Brain microvascular endothelial cell (primary cell): Measurements from ENCODE around the gene PKP3.

Experiments used
- DNase-seq: peaks from one replicate; pipeline ENCODE4 v3.0.0-alpha.2; 2020
- H3K27ac ChIP-seq: fragments of 250-450 bp; sonication (Bioruptor Pico); 2 replicates; pipeline ENCODE4 v1.5.1; 2020; ENCODE audit warnings: mild to moderate bottlenecking, moderate library complexity
- H3K27me3 ChIP-seq: fragments of 250-450 bp; sonication (Bioruptor Pico); replicated peaks from 2 replicates; pipeline ENCODE4 v1.5.1; 2020; ENCODE audit warnings: mild to moderate bottlenecking
- H3K36me3 ChIP-seq: fragments of 250-450 bp; sonication (Bioruptor Pico); replicated peaks from 2 replicates; pipeline ENCODE4 v1.5.1; 2020; ENCODE audit warnings: mild to moderate bottlenecking
- H3K4me3 ChIP-seq: 2 replicates; pipeline ENCODE4 v1.5.1; 2011; ENCODE audit warnings: low read depth, mild to moderate bottlenecking, control low read depth, low read length, moderate library complexity
- in situ Hi-C: cut with HindIII; loops from 2 replicates; pipeline ENCODE4 v1.10.0; 2017; ENCODE audit warnings: low sequenced_read_pairs, low pct_ligation_motif_present
- TF ChIP-seq, protein P1 (sequence below): IDR thresholded peaks from 2 replicates; pipeline ENCODE4 v1.5.1; 2011; ENCODE audit warnings: low read depth, mild to moderate bottlenecking, moderate library complexity, low read length, control low read depth, inconsistent platforms; ENCODE audit errors: missing control alignments

PKP3 gene

DNA sequence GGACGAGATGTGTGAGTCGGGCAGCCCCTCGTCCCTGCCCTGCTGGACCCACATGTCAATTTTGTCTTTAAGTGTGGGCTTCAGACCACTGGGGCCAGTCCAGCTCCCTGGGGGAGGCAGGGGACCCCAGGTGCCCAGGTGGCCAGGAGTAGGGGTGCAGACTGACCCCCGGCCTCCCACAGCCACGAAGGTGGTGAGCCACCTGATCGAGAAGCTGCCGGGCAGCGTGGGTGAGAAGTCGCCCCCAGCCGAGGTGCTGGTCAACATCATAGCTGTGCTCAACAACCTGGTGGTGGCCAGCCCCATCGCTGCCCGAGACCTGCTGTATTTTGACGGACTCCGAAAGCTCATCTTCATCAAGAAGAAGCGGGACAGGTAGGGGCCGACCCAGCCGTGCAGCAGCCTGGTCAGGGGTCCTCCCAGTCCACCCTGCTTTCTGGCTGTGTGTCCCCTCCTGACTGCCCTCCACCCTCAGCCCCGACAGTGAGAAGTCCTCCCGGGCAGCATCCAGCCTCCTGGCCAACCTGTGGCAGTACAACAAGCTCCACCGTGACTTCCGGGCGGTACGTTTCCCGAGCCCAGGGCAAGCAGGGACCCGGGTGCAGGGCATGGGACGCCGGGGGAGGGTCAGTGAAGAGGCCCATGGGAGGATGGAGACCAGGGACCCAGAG is 9.9 kb downstream of the PKP3 start:
- H3K4me3 ChIP-seq, result no peak overlapping the region
- no peaks in the 10 kb centered on the region for H3K36me3 ChIP-seq
- no peak overlapping the region for H3K27ac ChIP-seq
- TF ChIP-seq, protein P1, sequence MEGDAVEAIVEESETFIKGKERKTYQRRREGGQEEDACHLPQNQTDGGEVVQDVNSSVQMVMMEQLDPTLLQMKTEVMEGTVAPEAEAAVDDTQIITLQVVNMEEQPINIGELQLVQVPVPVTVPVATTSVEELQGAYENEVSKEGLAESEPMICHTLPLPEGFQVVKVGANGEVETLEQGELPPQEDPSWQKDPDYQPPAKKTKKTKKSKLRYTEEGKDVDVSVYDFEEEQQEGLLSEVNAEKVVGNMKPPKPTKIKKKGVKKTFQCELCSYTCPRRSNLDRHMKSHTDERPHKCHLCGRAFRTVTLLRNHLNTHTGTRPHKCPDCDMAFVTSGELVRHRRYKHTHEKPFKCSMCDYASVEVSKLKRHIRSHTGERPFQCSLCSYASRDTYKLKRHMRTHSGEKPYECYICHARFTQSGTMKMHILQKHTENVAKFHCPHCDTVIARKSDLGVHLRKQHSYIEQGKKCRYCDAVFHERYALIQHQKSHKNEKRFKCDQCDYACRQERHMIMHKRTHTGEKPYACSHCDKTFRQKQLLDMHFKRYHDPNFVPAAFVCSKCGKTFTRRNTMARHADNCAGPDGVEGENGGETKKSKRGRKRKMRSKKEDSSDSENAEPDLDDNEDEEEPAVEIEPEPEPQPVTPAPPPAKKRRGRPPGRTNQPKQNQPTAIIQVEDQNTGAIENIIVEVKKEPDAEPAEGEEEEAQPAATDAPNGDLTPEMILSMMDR, result no peak
- H3K27me3 ChIP-seq, result peaks cover 8% of the 10 kb centered on the region
- in situ Hi-C loops, result no loop called here
- no peak for DNase-seq

DNA sequence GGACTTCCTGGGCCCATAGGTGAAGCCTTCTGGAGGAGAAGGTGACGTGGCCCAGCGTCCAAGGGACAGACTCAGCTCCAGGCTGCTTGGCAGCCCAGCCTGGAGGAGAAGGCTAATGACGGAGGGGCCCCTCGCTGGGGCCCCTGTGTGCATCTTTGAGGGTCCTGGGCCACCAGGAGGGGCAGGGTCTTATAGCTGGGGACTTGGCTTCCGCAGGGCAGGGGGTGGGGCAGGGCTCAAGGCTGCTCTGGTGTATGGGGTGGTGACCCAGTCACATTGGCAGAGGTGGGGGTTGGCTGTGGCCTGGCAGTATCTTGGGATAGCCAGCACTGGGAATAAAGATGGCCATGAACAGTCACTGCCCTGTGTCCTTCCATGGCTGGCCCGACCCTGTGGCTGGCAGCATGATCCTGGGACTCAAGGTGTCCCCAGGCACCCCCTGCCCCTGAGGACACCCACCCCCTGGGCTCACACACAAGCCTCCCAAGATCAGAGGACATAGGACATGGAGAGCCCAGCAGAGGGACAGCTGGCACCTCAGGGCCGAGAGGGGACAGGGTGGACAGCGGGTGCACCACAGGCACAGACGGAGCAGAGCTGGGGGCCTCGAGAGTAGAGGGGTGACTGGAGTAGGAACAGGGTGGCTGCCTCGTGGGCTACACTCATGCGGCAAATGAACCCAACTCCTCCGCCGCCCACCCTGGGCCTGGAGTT is 10.7 kb downstream of the PKP3 start:
- in situ Hi-C loops, result no loop called here
- no peaks in the 10 kb centered on the region for H3K36me3 ChIP-seq
- no peak for DNase-seq
- TF ChIP-seq, protein P1, result no peak
- peaks cover 5% of the 10 kb centered on the region for H3K27me3 ChIP-seq
- H3K27ac ChIP-seq, result no peak overlapping the region
- H3K4me3 ChIP-seq, result no peak overlapping the region

DNA sequence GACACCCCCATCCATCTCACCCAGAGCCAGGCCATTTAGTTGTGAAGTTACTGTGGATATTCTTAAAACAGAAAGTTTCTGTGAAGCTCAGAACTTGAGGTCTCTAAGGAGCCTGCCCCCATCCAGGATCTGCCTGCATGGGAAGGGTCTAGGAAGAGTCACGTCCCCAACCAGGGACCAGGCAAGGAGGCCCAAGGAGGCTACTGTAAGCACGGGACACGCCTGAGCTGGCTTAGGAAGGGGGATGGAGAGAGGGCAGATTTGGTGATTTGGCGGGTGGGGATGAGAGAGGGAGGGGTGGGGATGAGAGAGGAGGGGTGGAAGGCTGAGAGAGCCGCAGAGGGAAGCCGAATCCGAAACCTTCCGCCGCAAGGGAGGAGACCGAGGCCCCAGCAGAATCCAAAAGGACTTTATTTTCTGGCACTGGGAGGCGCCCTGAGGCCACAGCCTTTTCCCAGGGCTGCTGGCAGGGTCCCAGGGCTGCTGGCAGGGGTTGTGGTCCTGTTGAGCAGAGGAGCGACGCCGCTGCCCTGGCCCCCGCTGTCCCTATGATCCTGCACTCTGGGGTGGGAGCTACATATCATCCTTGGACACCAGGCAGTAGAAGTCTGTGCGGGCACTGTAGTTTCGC is 11.4 kb downstream of the PKP3 start:
- DNase-seq, result no peak
- H3K4me3 ChIP-seq, result no peak overlapping the region
- no peaks in the 10 kb centered on the region for H3K36me3 ChIP-seq
- H3K27me3 ChIP-seq, result no peaks in the 10 kb centered on the region
- in situ Hi-C loops, result no loop called here
- TF ChIP-seq, protein P1, result peak; percentile 8
- no peak overlapping the region for H3K27ac ChIP-seq

DNA sequence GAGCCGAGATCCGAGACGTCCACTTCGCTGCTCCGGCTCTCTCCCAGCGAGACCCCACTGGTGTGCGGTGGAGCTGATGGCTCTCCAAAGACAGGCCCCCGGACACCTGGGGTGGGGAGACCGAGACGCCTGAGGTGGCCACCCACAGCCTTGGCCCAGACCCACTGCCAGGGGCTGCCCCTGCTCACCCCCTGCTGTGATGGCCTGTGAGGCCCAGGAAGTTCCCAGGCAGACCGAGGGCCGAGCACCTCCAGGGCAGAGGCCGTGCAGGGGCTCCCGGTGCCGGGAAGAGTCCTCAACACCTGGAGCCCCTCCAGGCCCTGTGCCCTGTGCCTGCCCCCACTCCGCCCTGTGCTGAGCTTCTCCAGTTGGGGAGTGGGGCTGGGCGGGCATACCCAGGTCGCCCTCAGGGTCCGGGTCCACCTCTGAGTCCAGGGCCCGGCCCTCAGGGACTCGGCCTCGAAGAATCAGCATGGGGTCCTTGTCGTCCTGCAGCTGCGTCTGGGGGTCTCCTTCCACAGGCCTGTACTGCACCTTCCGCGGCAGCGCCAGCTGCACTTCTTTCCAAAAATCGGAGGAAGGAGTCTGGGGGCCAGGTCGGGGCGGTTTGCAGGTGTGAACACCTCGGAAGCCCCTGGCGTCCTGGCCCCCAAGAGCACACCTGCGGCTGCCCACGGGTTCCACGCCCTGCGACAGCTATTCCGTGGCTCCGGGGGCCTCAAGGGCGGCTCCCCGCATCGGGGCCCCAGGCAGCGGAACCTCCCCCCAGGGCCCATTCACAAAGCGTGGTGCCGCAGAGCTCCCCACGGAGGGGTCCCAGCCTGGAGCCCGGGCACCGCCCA is 12.2 kb downstream of the PKP3 start:
- TF ChIP-seq, protein P1, result no peak
- Histone ChIP-seq H3K4me3 (peak overlapping the region; percentile 57), H3K27me3 (no peaks in the 10 kb centered on the region), H3K27ac (peak overlapping the region; percentile 21), H3K36me3 (no peaks in the 10 kb centered on the region)
- in situ Hi-C loops, result no loop called here
- no peak for DNase-seq

DNA sequence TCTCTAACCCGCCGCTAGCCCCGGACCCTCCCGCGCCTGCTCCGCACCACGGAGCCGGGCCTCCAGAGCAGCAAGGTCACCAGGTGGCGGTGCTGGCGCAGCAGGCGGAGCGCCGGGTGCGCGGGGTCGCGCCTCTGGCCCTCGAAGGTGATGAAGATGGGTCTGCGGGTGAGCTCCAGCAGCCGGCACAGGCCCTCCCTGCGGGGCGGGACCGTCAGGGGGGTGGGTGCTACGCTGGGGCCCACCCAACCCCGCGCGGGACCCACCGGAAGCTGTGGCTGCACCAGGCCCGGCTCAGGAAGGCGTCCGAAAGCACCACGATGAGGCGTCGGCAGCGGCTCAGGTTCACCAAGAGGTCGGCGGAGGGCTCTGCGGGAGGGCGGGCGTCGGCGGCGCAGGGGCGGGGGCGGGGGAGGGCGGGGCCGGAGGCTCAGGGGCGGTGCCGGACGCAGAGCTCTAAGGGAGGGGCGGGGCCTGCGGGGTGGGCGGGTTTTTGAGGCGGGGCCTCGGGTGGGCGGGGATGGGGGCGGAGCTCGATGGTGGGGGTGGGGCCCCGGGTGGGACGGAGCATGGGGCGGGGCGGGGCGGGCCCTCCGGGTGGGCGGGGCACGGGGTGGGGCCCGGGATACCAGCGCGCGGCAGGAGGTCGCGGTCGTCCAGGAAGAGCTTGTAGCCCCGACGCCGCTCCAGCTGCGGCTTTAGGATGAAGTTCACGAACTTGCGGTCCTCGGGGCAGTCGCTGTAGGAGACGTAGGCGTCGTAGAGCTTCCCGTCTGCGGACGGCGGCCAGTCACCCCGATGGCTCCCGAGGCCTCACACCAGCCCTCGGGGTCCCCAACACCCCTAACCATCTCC is 13.0 kb downstream of the PKP3 start:
- DNase-seq, result peak; percentile 71
- in situ Hi-C loops, result no loop called here
- Histone ChIP-seq H3K4me3 (peak overlapping the region; percentile 57), H3K27me3 (no peaks in the 10 kb centered on the region), H3K36me3 (no peaks in the 10 kb centered on the region), H3K27ac (peak overlapping the region; percentile 21)
- TF ChIP-seq, protein P1, result no peak
